ENCODE data around the gene PCARE.

GRCh38 chr2:29042561-29043075 is 31.7 kb downstream of the PCARE start:
- TF ChIP-seq MAX (IDR thresholded peaks at IDR 0.05), result no peak
- no peak for TF ChIP-seq FOXA2 (IDR thresholded peaks at IDR 0.05)
- TF ChIP-seq CTCF (IDR thresholded peaks at IDR 0.05; ENCODE audit: low read depth, low read length, missing input control), result no peak
- no peak for TF ChIP-seq REST (IDR thresholded peaks at IDR 0.05)
- no peak for TF ChIP-seq FOXA1 (IDR thresholded peaks at IDR 0.05)
- TF ChIP-seq EGR1 (IDR thresholded peaks at IDR 0.05; ENCODE audit: low read depth in 2 of 2), result no peak
- TF ChIP-seq ZBTB33 (IDR thresholded peaks at IDR 0.05), result no peak
- no peak for TF ChIP-seq YY1 (IDR thresholded peaks at IDR 0.05)
- TF ChIP-seq TAF1 (conservative IDR thresholded peaks at IDR 0.05), result no peak
- TF ChIP-seq GABPA (IDR thresholded peaks at IDR 0.05 in 1 of 2, conservative IDR thresholded peaks at IDR 0.05 in 1 of 2), result no peak
- no peak for TF ChIP-seq SP1 (IDR thresholded peaks at IDR 0.05)
- no peak for TF ChIP-seq RAD21 (IDR thresholded peaks at IDR 0.05)
- no peak for TF ChIP-seq HNF4A (conservative IDR thresholded peaks at IDR 0.05)
- TF ChIP-seq JUND (IDR thresholded peaks at IDR 0.05), result no peak
